Endothelial cell (in vitro differentiated cells): Measurements from ENCODE around the gene PSKH1. TPM values are rescaled to one million over a fixed set of nuclear protein-coding genes. Genes with fewer than 3 reads are reported as not detected.
"Not testable (repeated sequence)": the region's sequence is repeated elsewhere in the genome, so short reads cannot be mapped to it uniquely, and the experiment has no call there.

Source experiments
- DNase-seq: peaks from one replicate; pipeline ENCODE4 v3.0.0; 2021; ENCODE audit warnings: low spot score
- H3K27ac Mint-ChIP-seq: one replicate; pipeline ENCODE4 v1.8.0; 2021; ENCODE audit warnings: mixed read lengths, inconsistent platforms; ENCODE audit not compliant: unreplicated experiment
- H3K27me3 Mint-ChIP-seq: one replicate; pipeline ENCODE4 v1.8.0; 2021; ENCODE audit warnings: mild to moderate bottlenecking, moderate library complexity, mixed read lengths, inconsistent platforms; ENCODE audit not compliant: unreplicated experiment
- H3K36me3 Mint-ChIP-seq: one replicate; pipeline ENCODE4 v1.8.0; 2021; ENCODE audit warnings: mild to moderate bottlenecking, low read depth, mixed read lengths, inconsistent platforms; ENCODE audit not compliant: unreplicated experiment
- H3K4me1 Mint-ChIP-seq: one replicate; pipeline ENCODE4 v1.8.0; 2021; ENCODE audit warnings: mild to moderate bottlenecking, mixed read lengths, inconsistent platforms; ENCODE audit not compliant: unreplicated experiment
- H3K4me3 Mint-ChIP-seq: one replicate; pipeline ENCODE4 v1.8.0; 2021; ENCODE audit warnings: mild to moderate bottlenecking, mixed read lengths, inconsistent platforms; ENCODE audit not compliant: unreplicated experiment
- H3K9me3 Mint-ChIP-seq: one replicate; pipeline ENCODE4 v1.8.0; 2021; ENCODE audit warnings: mixed read lengths, inconsistent platforms; ENCODE audit not compliant: unreplicated experiment
- CTCF ChIP-seq: fragments of 200-600 bp; sonication (generic); IDR thresholded peaks from one replicate; pipeline ENCODE4 v1.5.0; 2021; ENCODE audit warnings: antibody characterized with exemption; ENCODE audit not compliant: unreplicated experiment
- total RNA-seq: library from RNA; stranded (reverse); fragmentation: NEBNext Ultra II Directional; extraction: Animal tissue kit (Norgen Biotek cat#: 25700); gene quantifications from one replicate; pipeline ENCODE4 v1.2.1, GENCODE V29; 2021; ENCODE audit not compliant: unreplicated experiment

Gene PSKH1
- total RNA-seq, 1 donor from 2014 or later: 47.5 TPM

- DNase-seq: peak; percentile 78
- Mint-ChIP-seq H3K36me3 (peaks cover 8% of the 10 kb centered on the region), H3K4me1 (peaks cover 18% of the 10 kb centered on the region), H3K27me3 (peaks cover 36% of the 10 kb centered on the region), H3K9me3 (no peaks in the 10 kb centered on the region), H3K4me3 (peak overlapping the region; percentile 98), H3K27ac (peak overlapping the region; percentile 89)
- no peak for TF ChIP-seq CTCF
These were observed 42.5 kb downstream of the PSKH1 start for GRCh38 chr16:67935402-67936123.

GRCh38 chr16:67936124-67936879 is 43.2 kb downstream of the PSKH1 start, which contains the start of gene PSMB10:
Gene PSMB10, minus strand, starts transcription at chr16:67936850. Its CDS starts 101 bp downstream, at chr16:67936749.
- H3K27ac Mint-ChIP-seq: peak within 1 kb of the TSS; percentile 90
- H3K4me1 Mint-ChIP-seq: peaks cover 18% of the 10 kb centered on the region
- peak; percentile 30 for DNase-seq
- H3K9me3 Mint-ChIP-seq: no peaks in the 10 kb centered on the region
- peaks cover 33% of the 10 kb centered on the region for H3K27me3 Mint-ChIP-seq
- peaks cover 8% of the 10 kb centered on the region for H3K36me3 Mint-ChIP-seq
- H3K4me3 Mint-ChIP-seq: peak within 1 kb of the TSS; percentile 98
- no peak for TF ChIP-seq CTCF

- Mint-ChIP-seq H3K27me3 (peaks cover 32% of the 10 kb centered on the region), H3K27ac (peak overlapping the region; percentile 90), H3K4me1 (peaks cover 18% of the 10 kb centered on the region), H3K4me3 (peak overlapping the region; percentile 98), H3K9me3 (no peaks in the 10 kb centered on the region), H3K36me3 (peaks cover 8% of the 10 kb centered on the region)
- no peak for DNase-seq
- no peak for TF ChIP-seq CTCF
These were observed 44.0 kb downstream of the PSKH1 start for GRCh38 chr16:67936880-67937605.

GRCh38 chr16:67937713-67938112 is 44.7 kb downstream of the PSKH1 start:
- Mint-ChIP-seq H3K4me3 (peak overlapping the region; percentile 98), H3K27me3 (peaks cover 28% of the 10 kb centered on the region), H3K4me1 (peaks cover 18% of the 10 kb centered on the region)
- not testable (repeated sequence) for DNase-seq, H3K27ac Mint-ChIP-seq, H3K36me3 Mint-ChIP-seq, H3K9me3 Mint-ChIP-seq
